ENCODE data around the gene OR6C2.

DNA sequence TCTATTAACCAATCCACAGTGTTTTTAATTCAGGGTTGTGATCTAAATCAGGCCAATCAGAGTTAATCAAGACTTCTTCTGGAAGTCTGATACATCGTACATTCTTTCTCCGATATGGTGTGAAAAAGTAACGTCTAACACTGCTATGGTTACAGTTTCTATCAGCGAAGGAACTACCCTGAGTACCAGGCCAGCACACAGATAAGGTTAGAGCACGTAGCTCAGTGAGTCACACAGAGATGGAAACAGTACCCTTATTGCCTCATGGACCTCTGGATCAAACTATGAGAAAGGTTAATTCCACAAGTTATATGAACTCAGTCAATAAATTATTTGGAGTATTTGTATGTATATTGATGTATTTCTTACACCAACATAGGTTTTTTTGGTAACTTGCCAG, 51.6 kb downstream of the OR6C2 start:
- TF ChIP-seq, protein P1, sequence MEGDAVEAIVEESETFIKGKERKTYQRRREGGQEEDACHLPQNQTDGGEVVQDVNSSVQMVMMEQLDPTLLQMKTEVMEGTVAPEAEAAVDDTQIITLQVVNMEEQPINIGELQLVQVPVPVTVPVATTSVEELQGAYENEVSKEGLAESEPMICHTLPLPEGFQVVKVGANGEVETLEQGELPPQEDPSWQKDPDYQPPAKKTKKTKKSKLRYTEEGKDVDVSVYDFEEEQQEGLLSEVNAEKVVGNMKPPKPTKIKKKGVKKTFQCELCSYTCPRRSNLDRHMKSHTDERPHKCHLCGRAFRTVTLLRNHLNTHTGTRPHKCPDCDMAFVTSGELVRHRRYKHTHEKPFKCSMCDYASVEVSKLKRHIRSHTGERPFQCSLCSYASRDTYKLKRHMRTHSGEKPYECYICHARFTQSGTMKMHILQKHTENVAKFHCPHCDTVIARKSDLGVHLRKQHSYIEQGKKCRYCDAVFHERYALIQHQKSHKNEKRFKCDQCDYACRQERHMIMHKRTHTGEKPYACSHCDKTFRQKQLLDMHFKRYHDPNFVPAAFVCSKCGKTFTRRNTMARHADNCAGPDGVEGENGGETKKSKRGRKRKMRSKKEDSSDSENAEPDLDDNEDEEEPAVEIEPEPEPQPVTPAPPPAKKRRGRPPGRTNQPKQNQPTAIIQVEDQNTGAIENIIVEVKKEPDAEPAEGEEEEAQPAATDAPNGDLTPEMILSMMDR (IDR thresholded peaks at IDR 0.05), result no peak
- no peak for TF ChIP-seq POLR2A (IDR thresholded peaks at IDR 0.05)
- no peak for TF ChIP-seq EP300 (IDR thresholded peaks at IDR 0.05)

Measured in tibial nerve (tissue), 4 donors.